Uterus (tissue), 2 donors: ENCODE measurements around the gene CIC.

ENCODE experiments used
- CTCF ChIP-seq, 4 experiments: fragments of 200-600 bp in 2 of 4; fragments of 450-650 bp in 2 of 4; sonication (generic) in 2 of 4; IDR thresholded peaks; one replicate each; pipeline ENCODE4 v1.5.1; 2016 to 2019; ENCODE audit warnings: antibody characterized with exemption in 4 of 4, mild to moderate bottlenecking in 2 of 4, moderate library complexity in 1 of 4
- POLR2A ChIP-seq, 2 donors: fragments of 450-650 bp; IDR thresholded peaks; one replicate each; pipeline ENCODE4 v1.6.1; 2016; ENCODE audit warnings: antibody characterized with exemption in 2 of 2, mild to moderate bottlenecking in 1 of 2, moderate library complexity in 1 of 2

GRCh38 chr19:42272989-42273406, 3.9 kb downstream of the CIC start:
- no peak for TF ChIP-seq CTCF (IDR thresholded peaks at IDR 0.05)
- no peak for TF ChIP-seq POLR2A (IDR thresholded peaks at IDR 0.05)
